Measurements from ENCODE around the gene SLC10A4.
"Not testable (repeated sequence)": the region's sequence is repeated elsewhere in the genome, so short reads cannot be mapped to it uniquely, and the experiment has no call there.

The SLC10A4 gene

DNA sequence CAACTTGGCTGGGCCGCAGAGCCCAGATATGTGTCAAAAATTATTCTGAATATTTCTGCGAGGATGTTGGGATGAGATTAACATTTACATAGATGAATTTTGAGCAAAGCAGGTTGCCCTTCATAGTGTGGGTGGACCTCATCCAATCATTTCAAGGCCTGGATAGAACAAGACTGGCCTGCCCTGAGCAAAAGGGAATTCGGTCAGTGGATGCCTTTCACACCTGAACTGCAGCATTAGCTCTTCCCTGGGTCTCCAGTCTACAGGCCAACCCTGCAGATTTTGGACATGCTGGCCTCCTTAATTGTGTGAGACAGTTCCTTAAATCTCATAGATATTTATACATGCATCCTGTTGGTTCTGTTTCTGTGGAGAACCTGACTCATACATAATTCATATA, 32.4 kb upstream of the SLC10A4 start:
- CTCF ChIA-PET: no interaction called here
- no peak for DNase-seq (ENCODE audit: extremely low spot score)
- POLR2A ChIA-PET: no interaction called here
- TF ChIP-seq, protein P1, sequence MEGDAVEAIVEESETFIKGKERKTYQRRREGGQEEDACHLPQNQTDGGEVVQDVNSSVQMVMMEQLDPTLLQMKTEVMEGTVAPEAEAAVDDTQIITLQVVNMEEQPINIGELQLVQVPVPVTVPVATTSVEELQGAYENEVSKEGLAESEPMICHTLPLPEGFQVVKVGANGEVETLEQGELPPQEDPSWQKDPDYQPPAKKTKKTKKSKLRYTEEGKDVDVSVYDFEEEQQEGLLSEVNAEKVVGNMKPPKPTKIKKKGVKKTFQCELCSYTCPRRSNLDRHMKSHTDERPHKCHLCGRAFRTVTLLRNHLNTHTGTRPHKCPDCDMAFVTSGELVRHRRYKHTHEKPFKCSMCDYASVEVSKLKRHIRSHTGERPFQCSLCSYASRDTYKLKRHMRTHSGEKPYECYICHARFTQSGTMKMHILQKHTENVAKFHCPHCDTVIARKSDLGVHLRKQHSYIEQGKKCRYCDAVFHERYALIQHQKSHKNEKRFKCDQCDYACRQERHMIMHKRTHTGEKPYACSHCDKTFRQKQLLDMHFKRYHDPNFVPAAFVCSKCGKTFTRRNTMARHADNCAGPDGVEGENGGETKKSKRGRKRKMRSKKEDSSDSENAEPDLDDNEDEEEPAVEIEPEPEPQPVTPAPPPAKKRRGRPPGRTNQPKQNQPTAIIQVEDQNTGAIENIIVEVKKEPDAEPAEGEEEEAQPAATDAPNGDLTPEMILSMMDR (IDR thresholded peaks at IDR 0.05; ENCODE audit: control extremely low read depth, extremely low read depth, low read depth, missing control alignments): no peak

DNA sequence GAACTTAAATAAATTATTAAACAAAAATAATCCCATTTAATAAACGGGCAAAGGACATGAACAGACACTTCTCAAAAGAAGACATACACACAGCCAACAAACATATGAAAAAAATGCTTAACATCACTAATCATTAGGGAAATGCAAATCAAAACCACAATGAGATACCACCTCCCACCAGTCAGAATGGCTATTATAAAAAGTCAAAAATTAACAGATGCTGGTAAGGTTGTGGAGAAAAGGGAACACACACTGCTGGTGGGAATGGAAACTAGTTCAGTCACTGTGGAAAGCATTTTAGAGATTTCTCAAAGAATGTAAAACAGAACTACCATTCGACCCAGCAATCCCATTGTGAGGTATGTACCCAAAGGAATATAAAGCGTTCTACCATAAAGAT, 31.5 kb upstream of the SLC10A4 start:
- DNase-seq (ENCODE audit: extremely low spot score); POLR2A ChIA-PET; CTCF ChIA-PET: not testable (repeated sequence)

DNA sequence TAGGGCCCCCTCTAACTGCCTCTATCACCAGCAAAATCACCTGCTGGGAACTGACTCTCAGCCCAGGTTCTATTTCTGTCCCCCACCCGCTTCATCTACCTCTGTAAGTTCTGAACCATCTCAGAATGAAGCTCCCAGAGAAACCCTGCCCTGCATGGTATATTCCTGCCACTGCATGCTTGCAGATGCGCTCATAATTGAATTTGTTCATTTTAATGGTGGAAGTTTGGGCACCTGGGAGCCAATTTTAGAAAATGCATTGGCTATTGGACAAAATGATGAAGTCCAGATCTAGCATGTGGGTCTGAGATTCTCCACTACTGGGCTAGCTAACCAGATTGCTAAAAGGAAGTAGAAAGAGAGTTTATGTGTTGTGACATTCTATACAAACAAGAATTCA, 28.6 kb upstream of the SLC10A4 start:
- TF ChIP-seq, protein P1 (IDR thresholded peaks at IDR 0.05; ENCODE audit: control extremely low read depth, extremely low read depth, low read depth, missing control alignments): no peak
- POLR2A ChIA-PET: no interaction called here
- CTCF ChIA-PET: interaction anchor here (0.9 to 1.5 kb wide), 4 partner anchors 9 to 33 kb away, joined by 3 read pairs; no protein-coding TSS in a partner anchor

DNA sequence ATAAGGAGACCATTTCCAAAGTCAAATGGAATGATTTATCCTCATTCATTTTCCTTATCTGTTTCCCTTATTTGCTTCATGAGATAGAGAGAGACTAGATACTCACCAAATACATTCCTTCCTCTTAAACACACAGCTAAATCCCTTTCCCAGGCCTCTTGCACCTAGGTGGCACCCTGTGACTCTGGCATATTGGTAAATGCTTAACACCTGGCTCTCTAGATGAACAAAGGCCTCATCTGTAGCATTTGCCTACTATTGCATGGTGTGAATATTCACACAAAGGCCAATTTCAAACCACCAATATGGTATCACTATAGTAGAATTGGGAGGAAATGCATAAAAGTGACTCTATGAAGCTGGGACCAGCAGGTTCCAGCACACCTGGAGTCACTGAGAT, 22.1 kb upstream of the SLC10A4 start:
- CTCF ChIA-PET: interaction anchor here (1.8 kb wide), 1 partner anchor 11 kb away, joined by 5 read pairs; no protein-coding TSS in a partner anchor
- TF ChIP-seq, protein P1 (IDR thresholded peaks at IDR 0.05; ENCODE audit: control extremely low read depth, extremely low read depth, low read depth, missing control alignments): no peak
- POLR2A ChIA-PET: no interaction called here
- no peak for DNase-seq (ENCODE audit: extremely low spot score)

More for the DNA sequence above, 28.6 kb upstream of the SLC10A4 start:
- no peak for DNase-seq (ENCODE audit: extremely low spot score)

DNA sequence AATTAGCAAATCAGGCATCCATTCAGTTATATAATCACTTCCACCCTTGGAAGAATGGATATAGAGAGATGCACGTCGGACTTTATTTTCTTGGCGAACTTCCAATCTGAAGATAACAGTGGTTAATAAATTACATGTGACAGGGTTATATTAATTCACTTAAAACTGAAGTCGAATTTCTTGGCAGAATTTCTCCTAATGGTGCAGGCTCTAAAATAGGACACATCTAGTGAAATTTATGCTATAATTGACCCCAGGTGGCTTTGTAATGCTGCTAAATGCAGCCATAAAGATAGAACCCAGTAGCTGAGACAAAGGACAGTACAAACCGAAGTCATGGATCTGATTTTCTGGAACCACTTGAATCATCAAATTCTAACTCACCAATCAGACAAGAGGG, 20.8 kb upstream of the SLC10A4 start:
- TF ChIP-seq, protein P1 (IDR thresholded peaks at IDR 0.05; ENCODE audit: control extremely low read depth, extremely low read depth, low read depth, missing control alignments): no peak
- ChIA-PET CTCF (interaction anchor here (1.5 to 1.8 kb wide), 2 partner anchors 9 to 482 kb away, joined by 3 to 5 read pairs; no protein-coding TSS in a partner anchor), POLR2A (no interaction called here)
- no peak for DNase-seq (ENCODE audit: extremely low spot score)

DNA sequence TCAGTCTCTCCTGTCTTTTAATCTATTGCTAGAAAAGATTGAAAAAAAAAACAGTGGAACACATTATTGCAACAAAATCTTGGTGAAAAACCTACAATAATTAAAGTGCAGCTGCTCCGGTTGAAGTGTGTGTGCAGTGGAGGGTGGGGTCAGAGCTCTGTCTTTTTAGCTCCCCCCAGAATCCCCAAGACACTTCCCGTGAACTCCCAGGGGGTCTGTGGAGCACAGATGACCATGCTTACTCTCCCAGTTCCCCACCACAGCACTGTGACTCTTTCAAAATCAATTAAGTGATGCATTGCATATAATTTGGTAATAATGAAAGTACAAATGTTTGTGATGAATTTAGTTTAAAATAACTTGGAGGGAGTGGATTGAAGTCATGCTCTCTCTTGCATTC, 15.7 kb upstream of the SLC10A4 start:
- no peak for DNase-seq (ENCODE audit: extremely low spot score)
- ChIA-PET CTCF (interaction anchor here (1.1 to 1.6 kb wide), 3 partner anchors 9 to 15 kb away, joined by 3 to 5 read pairs (median 5); no protein-coding TSS in a partner anchor), POLR2A (no interaction called here)
- TF ChIP-seq, protein P1 (IDR thresholded peaks at IDR 0.05; ENCODE audit: control extremely low read depth, extremely low read depth, low read depth, missing control alignments): no peak

DNA sequence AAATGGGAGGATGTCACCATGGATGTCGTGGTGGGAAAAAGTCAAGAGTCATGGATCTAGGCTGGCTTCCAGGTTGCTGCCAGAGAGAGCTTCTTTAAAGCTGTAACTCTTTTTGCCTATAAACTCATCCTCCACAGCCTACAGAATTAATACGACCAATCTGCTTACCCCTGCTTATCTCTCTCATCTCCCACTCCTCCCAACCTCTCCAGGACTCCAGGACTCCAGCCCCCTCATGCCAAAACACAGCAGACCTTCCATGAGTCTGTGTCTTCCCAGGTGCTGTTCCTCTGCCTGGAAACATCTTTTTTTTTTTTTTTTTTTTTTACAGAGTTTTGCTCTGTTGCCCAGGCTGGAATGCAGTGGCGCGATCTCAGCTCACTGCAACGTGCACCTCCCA, 15.3 kb upstream of the SLC10A4 start:
- DNase-seq (ENCODE audit: extremely low spot score): no peak
- TF ChIP-seq, protein P1 (IDR thresholded peaks at IDR 0.05; ENCODE audit: control extremely low read depth, extremely low read depth, low read depth, missing control alignments): no peak
- ChIA-PET POLR2A (no interaction called here), CTCF (no interaction called here)

All from GM10248 (cell line).